OCI-M2 (cell line): ENCODE results near the gene CCNY.

Experiments used
- DNase-seq: peaks from one replicate; lab custom pipeline; 2025; ENCODE audit not compliant: unreplicated experiment; lab: John Stamatoyannopoulos, UW

CCNY gene

DNA sequence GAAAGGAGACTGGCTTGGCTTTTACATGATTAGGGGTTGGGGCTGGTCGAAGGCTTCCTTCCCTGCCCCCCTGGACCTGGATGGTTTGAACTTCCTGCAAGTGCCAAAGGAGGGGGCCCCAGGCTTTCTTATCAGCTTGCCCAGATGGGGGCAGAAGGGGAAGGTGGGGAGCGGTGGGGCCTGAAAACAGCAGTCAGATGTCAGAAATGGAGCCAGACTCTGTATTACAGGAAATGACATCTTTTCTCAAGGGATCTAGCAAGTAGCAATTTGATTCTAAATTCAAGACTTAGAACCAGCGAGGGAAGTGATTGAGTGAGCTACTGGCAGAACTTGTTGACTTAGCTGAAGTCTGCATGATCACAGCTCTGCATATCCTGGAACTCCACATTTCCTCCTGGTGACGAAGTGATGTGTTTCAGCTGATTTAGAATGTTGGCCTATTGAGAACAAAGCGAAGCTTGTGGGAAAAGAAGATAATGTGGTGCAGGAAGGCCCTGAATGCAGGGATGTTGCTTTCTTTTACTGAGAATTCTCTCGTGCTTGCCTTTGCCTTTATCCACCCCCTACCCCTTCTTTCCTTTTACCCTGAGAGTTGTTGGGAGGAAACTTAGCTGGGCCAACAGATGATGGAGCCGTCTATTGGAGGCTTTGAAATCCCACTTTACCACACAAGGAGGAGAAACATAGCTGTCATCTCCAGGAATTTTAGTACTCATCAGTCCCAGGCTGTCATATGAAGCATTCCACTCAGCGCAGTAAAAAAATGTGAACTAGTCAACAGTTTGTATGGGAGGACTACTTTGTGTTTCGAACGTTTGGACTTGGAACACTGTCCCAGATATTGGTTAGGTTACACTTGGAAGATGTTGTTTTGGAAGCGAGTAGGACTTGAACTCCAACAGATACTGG, 43.2 kb downstream of the CCNY start:
- peak; percentile 60 for DNase-seq

DNA sequence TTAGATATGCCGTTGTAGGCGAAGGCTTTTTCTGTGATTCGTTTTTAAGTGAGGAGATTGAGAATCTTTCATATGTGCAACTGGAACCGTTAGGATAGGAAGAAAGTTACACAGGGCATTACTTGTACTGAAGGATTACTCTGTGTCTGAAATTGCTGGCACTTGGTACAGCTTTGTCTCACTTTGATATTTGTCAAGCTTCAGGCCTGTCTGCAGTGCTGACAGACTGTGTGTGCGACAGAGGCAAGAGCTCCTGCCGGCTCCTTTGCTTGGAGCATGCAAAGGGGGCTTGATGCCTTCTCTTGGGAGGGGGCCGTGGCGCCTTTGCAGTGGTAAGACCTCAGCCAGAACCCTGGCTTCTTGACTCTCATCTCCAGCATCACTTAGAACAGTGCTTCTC, 45.8 kb downstream of the CCNY start:
- no peak for DNase-seq

DNA sequence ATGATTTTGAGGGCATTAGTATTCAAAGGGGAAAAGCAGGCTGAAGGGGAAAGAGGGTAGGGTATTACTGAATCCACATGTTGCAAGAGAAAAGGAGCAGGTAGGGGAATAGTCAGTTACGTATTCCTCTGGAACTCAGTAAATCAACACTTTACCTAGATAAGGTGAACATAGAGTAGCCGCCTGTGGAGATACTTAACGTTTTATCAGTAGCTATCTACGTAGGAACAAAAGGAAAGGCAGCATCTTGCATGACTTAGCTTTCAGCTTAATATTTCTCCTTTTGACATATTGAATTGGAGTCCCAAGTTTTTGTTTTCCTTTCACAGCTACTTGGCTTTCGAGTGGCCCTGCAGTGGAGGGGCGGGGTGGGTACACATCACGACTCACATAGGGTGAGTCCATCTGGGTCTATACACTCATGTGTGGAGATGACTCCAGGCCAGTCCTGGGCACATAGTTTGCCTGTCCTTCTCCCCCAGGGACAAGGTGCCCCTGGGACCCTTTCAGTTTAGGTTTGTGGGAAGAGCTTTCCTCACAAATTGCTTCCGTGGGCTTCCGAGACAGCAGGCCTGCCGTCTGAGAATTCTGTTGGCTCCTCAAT, 48.1 kb downstream of the CCNY start:
- DNase-seq = no peak

DNA sequence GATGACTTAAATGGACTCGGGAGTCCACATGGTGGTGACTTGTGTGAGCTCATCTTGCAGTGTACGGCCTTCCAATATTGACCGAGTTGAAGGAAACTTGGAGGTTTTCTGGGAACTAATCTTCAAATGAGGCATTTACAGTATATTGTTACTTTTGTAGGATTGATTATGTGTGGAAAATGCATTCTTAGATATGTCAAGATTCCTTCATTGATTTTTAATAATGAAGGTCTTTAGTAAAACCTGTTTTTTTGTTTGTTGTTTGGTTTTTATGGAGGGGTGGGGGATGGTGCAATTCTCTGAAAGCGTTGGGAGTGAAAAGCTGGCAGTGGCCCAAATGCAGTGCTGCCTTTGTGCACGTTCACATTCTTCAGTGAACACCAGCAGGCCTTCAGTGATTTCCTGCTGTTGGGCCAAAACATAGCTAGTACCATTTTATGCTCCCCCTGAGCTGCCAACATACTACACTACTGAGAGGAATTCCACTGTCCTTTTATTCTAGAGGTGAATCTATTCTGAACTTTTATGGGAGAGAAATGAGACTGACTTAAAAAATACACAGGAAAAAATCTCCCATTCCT, 50.4 kb downstream of the CCNY start:
- no peak for DNase-seq

DNA sequence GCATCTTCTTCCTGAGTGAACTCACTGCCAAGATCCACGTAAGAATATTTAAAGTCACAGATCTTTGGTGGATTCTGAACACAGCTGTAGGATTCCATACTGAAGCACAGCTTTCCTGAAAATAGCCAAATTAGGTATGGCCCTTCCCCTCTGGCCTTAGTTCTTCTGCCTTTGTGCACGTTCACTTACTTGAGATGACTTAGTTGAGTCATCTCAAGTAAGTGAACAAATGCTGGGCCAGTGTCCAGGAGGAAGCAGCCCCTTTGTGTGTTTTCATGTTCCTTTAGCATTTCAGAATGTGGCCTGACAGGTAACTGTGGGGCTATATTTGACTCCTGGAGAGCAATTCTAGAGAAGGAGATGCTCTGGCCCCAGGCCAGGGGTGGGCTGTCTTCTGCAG, 51.5 kb downstream of the CCNY start:
- no peak for DNase-seq

DNA sequence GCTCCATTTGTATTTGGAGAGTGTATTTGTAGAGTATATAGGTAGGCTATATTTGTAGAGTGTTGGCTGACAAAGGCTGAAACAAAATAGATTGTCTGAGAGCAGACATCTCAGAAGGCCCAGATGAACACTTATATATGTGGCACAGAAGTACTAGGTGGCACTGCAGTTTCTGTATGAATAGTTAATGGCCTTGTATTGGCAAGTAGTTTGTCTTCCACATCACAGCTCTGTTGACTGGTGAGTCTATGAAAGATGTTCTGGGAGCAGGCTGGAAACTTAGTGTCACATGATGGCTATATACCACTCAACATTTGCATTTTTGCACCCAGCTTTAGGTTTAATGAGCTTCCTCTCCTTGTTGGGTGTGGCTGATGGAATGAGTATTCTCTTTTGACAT, 51.9 kb downstream of the CCNY start:
- no peak for DNase-seq

DNA sequence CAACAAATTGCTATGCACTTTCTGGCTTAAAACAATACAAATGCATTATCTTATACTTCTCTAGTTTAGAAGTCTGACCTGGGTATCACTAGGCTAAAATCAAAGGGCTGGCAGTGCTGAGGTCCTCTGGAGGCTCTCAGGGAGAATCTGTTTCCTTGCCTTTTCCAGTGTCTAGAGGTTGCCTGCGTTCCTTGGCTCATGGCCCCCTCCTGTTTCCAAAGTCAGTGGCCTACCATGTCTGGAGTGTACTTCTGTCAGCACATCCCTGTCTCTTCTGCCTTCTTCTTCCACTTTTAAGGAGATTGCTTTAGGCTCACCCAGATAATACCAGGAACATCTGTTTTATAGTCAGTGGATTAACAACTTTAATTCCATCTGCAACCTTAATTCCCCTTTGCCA, 52.4 kb downstream of the CCNY start:
- no peak for DNase-seq

DNA sequence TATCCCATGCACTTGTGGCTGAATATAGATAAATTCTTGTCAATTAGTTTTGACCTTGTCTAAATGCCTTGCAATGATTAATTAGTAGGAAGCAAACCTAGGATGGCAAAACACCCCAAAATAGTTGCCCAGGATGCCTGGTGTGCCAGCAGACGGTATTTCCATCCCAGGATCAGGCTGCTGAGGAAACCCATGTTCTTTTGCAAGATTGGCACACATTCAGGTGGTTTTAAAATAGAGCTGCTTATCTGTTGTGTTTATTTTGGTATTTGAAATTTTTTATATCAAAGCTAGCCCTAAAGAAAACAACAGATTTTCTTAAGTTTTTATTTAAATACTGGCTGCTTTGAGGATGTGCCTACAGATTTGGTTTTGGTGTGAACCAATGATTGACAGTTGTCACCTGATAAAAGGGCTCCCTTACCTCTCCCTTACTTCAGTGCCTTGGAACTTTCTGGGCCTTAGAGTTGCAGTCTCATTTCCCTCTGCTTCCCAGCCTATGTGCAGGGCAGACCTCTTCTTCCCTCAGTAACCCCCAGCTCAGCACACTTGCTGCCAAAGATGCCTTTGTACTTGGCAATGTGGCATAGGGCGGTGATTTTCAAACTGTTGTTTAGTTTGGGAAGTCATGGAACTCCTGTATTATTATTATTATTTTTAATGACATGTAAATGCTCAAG, 54.0 kb downstream of the CCNY start:
- no peak for DNase-seq

DNA sequence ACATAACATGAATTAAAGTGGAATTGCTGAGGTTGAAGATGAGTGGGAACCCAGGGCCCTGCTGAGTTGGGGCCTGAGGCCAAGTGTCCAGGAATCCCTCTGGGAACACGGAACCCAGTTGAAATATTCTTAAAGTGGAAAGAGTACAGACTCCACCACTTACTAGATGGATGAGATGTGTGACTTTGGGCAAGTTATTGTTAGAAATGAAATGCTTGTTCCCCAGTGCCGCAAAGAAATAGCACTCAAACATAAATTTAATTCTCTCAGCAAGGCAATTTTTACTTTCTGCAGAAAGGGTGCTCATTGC, 54.5 kb downstream of the CCNY start:
- DNase-seq = no peak

DNA sequence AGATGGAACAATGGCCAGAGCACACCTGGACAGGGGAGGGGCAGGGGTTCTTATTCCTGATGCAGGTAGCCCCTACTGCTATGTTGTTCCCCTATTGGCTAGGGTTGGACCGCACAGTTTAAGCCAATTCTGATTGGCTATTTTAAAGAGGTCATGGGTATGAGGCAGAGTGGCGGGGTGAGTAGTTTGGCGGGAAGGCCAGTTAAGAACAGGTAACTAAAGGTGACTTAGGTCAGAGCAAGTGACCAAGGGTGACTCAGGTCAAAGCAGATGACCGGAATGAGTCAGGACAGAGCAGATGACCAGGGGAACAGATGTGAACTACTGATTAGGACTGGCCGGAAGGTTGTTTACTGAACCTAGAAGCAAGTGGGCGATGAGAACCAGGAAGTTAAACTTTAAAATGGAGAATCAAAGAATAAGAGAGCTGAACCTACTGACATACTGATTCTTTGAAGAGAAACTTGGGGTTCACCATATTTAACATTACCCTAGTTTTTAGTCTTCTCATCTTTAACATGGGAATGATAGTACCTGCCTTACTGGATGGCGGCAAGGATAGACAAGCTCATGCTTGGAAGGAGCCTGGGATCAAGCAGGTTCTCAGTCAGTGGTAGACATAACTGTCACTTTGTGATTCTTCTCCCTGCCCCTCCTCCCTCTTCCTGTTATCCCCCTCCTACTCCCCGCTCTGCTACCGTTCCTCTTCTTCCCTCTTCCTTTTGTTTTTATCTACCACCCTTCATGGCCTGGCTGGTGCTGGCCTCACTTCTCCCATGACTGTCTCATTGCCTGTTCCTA, 55.0 kb downstream of the CCNY start:
- DNase-seq = peak; percentile 84

DNA sequence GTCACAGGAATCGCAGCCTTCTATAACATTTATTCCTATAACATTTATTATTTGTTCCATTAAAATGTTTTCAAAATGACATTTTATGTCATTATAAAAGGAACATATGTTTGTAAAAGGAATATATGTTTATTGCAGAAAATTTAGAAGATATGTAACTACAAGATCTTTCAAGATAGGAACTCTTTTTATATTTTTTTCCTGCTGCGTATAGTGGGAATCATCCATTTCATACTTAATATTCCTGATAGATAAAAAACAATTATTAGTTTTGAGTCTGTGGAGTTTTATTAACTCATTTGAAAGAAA, 55.6 kb downstream of the CCNY start:
- no peak for DNase-seq

DNA sequence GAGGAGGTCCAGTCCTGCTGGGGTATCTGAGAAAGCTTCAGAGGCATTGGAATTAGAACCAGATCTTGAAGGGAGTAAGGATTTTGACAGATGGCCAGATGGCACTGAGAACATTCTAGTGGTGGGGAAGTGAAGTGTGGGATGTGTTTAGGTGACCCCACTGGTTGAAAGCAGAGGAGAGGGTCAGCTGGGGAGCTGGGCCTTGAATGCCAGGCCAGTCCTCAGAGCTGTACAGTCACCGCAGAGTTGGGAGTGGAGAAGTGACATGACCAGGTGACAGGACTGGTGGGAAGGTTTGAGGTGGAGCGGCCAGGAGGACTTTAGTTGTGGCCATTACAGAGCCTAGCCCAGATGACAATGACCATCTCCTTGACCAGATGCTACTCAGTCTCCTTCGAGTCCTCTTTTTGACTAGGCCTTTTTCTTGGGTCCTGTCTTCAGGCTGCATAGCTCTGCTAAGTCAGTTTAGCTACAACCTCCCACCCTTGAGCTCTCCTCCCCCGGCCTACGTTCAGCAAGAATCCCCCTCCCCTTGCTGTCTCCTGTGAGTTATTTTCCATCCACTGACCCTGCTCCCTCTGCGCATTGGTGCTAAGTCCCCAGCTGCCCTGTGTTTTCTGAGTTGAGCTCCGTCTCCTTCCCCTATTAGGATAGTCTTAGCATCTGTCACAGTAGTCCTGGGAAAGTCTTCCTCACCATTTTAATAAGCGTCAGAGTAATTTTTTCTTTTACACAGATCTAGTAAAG, 56.3 kb downstream of the CCNY start:
- no peak for DNase-seq

DNA sequence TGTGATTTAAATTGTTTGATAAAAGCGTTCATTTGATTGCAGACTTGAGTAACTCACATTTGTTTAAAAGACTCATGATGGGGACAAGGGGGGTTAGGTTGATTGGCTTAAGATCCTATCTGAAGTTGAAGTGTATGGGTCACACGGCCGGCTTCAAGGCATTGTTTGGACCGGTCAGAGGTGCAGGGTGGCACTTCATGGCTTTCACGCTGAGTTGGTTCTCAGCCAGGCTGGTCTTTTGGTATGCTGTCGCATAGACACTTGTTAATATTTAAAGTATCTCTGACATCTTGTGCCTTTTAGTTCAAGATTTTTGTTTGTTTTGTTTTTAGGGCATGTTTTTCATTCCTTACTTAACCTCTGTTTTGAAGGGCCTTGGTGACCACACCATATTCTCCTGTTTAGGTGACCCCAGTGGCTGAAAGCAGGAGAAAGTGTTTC, 58.1 kb downstream of the CCNY start:
- no peak for DNase-seq

DNA sequence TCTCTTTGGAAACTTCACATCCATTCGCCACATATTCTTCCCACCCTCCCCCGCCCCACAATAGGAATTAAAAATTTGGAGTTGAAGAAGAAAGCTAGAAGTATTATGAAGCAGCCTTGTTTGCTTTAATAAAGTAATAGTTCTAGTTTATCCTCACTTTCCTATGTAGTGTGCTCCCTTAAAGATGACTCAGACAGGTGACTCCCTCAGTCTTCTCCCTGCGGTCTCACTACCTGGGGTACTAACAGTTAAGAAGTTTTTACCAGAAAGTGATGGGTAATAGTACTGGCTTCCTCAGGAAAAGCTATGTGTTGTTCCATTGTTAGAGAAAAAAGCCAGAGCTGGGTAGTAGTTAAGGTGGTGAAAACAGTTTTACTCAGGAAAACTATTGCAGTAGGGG, 58.6 kb downstream of the CCNY start:
- no peak for DNase-seq

DNA sequence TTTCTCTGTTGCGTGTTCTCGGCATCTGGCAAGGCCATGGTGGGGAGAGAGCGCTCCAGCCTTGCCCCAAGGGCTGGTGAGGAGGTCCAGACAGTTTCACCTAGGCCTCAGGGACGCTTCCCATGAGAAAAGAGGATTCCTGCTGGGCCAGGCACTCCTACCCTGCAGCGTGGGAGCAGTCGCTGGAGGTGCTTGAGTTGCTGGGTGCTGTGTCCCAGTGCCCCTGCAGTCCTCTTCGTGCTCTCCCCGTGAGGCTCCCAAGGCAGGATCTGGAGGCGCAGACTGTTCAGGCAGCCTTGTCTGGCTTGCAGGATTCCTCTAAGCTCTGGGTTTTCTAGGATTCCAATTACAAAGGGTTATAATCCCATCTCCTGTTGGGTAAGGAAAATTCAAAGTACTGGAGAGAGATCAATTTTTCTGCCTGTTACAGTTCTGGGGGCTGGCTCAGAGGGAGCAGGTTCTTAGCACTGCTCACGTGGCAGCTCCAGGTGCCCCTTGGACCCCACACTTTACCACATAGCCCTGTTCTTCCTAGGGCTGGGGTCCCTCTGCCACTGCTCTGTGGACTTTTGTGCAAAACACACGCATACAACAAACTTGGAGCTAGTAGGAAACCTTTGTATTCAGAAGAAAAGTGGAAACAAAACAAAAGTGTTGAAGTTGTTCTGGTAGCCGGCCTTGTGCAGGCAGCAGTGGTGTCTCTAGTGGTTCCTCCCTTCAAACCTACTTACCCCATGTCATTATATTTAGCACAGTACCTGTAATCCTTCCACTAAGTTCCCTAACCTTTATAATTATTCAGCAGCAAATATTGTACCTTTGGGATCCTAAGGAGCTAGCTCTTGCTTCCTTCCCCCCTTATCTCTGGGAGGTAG, 60.5 kb downstream of the CCNY start:
- no peak for DNase-seq

DNA sequence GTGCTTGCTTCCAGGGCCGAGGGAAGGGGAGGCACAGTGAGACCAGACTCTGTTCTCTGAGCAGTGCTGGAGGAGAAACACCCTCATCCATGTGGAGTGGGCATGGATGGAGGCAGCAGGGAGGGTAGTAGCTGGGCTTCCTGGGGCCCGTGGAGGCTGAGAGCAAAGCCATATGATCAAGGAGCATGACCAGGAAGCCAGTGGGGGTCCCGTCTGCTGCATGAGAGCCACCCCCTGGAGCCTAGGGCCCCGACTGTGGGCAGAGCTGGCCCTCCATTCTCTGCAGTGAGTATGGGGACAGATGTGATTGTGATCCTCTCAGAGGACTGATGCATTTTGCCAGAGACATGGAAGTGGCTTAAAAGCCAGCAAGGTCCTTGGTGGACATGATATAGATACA, 61.6 kb downstream of the CCNY start:
- DNase-seq = no peak

DNA sequence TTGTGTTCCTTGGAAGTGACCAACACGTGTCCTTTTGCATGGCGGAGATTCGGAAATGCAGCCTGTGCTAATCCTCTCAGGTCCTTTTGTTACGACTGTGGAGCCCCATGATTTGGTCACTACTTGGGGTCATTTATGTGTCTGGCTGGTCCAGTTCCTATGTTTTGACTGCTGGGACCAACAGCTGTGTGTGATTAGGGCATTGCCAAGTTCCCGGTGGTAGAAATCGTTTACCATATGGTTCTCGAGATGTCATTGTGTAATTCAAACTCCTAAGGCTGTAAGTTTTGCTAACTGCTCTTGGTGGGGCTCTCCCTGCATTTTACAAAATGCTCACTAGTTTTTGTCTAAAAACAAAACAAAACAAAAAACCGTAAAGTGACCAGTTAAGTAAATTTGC, 62.0 kb downstream of the CCNY start:
- no peak for DNase-seq

DNA sequence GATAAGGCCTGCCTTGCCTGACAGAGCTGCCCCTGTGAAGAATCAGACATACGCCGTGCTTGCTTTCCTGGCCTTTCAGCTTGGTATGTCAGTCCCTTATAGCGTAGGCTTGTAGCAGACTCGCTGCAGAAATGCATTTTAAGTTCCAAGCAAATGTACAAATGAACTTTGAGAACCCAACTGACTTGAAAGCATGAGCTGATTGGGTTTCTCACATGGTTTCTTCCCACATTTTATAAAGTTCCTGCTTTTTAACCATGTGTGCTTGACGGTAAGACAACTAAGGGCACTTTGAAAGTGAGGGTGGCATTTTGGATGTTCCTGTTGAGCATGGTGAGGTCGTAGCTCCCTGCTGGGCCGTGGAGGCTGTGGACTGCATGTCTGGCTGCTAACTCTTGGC, 62.6 kb downstream of the CCNY start:
- DNase-seq = no peak

DNA sequence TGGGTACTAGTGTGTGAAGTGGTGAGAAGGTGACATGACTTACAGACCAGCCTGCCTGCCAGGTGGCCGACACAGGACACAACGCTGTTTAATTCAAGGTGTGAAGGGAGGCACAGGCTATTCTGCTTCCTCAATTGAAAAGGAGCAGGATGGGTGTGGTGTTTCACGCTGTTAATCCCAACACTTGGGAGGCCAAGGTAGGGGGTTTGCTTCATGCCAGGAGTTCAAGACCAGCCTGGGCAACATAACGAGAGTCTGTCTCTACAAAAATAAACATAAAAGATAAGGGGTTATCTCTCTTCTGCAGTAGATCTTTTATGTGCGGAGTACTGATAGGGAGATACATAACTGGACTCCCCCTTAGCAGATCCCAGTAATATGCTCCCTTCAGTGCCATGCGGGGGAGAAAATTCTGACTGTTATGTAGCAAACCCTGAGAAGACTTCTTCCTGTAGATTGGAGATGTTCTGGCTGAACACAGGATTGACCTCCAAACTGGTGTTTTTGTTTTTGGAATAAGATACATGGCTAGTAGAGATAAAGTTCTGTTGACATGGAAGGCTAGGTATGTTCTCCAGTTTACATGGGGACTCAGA, 63.2 kb downstream of the CCNY start:
- peak; percentile 51 for DNase-seq
